HG03575 (cell line): ENCODE data around the gene FSD2.

Source experiments
- ATAC-seq: cut with Tn5 transposase; IDR thresholded peaks from one replicate; pipeline ENCODE4 v1.9.1; 2021; ENCODE audit not compliant: unreplicated experiment, insufficient number of reproducible peaks, low FRiP score; ENCODE audit errors: extremely low read depth

The FSD2 gene

DNA sequence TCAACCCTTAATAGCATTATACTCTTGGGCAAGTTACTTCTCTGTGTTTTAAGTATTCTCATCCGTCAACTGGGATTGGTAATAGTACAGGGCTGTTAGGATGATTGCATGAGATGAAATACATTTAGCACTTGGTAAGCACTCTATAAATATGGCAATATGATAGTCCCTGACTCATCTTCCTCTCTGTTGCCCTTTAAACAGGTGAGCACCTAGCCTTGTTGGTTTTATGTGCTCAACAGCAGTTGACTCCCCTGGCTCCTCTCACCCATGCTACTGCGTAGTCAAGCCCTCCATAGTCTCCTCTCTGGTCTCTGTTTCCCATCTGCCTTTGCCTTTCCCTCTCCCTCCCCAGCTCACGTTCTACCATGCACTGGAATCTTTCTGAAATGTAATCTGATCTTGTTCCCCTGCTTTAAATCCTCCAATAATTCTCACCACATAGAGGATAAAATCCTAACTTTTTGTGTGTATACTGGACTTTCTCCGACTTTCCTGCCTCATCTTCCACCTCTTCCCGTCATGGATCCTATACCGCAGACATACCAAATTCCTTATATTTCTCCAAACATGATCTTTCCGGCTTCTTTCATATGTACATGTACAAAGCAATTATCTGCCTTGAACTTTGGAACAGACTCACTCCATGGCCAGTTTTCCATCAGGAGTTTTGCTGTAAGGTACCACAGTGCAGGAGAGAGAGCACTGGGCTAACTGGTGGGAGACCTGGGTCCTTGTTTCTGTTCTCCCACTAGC lies 42.3 kb downstream of the FSD2 start:
- no peak for ATAC-seq

GRCh38 chr15:82751308-82751707 lies 54.6 kb downstream of the FSD2 start:
- ATAC-seq, result no peak

DNA sequence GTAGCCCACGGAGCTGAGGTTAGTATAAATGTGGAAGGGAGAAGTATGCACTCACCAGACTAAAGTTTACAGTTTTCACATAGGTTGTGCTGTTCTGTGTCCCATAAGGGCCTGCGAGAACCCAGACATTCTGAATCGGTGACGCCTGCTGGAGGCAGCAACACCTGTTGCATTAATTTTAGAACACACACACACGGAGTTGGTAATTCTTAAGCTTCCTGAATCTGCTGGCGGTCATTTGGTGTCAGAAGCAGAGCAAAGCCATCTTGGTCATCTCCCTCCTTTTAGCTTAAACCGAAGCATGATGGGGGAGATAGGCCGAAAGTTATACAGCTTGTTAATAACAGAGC lies 55.1 kb downstream of the FSD2 start:
- no peak for ATAC-seq

GRCh38 chr15:82749951-82750830 lies 55.7 kb downstream of the FSD2 start:
- peak; percentile 54 for ATAC-seq

GRCh38 chr15:82748315-82748714 lies 57.6 kb downstream of the FSD2 start:
- ATAC-seq, result no peak

DNA sequence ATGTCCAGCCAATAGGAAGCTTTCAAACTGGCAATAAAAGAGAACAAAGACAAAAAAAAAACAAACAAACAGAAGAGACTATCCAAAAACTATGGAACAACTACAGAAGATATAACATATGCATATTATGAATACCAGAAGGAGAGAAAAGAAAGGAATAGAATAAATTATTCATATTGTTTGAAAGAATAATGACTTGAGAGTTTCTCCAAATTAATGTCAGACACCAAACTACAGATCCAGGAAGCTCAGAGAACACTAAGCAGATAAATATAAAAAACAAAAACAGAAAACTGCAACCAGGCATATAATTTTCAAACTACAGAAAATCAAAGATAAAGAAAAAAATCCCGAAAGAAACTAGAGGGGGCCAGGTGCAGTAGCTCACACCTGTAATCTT lies 62.1 kb downstream of the FSD2 start:
- ATAC-seq, result no peak

- no peak for ATAC-seq
These were observed 63.7 kb downstream of the FSD2 start for GRCh38 chr15:82742134-82742533.

- no peak for ATAC-seq
These were observed 66.8 kb downstream of the FSD2 start for GRCh38 chr15:82739086-82739485.

GRCh38 chr15:82737975-82738374 lies 67.9 kb downstream of the FSD2 start:
- ATAC-seq, result no peak

DNA sequence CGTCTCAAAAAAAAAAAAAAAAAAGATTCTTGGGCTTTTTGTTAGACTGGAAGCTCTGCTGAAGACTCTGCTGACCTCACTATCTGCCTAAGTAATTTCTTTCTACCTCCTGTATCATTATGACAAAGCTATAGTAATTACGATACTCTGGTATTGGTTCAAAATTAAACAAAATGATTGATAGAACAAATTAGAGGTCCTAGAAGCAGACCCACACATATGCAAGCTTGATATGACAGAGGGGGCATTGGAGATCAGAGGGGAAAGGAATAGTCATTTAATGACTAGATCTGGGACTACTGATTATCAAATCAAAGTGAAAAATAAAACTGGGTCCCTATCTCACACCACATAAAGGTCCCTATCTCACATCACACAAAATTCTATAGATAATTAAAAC lies 74.3 kb downstream of the FSD2 start:
- ATAC-seq, result no peak

DNA sequence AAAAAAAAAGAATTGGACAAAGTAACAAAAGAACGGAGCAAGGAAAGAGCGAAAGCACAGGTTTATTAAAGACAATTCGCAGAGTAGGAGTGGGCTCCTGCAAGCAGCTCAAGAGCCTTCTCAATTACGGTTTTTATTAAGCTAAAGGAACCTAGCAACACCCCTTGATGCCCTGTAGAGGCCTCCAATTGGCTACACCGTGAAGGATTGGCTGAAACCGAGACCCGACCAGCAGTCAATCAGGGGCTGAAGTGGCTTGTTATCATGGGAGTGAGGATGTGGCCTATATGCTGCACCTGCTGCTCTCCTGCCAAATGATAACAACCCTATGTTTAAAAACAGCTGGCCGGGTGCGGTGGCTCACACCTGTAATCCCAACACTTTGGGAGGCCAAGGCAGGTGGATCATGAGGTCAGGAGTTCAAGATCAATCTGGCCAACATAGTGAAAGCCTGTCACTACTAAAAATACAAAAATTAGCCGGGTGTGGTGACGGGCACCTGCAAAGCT lies 75.8 kb downstream of the FSD2 start:
- no peak for ATAC-seq

DNA sequence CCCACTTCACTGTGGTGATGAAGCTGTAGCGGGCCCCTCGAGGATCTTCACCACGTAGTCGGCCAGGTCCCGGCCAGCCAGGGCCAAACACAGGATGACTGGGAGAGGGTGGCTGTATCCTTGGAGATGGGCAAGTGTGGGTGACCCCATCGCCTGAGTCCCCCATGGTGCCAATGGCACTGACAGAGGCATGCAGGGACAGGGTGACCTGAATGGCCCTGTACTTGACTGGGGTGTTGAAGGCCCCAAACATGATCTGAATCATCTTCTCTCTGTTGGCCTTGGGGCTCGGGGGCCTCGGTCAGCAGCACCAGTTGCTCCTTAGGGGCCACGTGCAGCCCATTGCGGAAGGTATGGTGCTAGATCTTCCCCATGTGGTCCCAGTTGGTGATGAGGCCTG lies 79.1 kb downstream of the FSD2 start:
- no peak for ATAC-seq

- no peak for ATAC-seq
These were observed 90.9 kb downstream of the FSD2 start for GRCh38 chr15:82715003-82715402.

GRCh38 chr15:82714016-82714415 lies 91.9 kb downstream of the FSD2 start:
- no peak for ATAC-seq

GRCh38 chr15:82712036-82712435 lies 93.8 kb downstream of the FSD2 start:
- no peak for ATAC-seq

GRCh38 chr15:82710926-82711490 lies 94.9 kb downstream of the FSD2 start:
- no peak for ATAC-seq

GRCh38 chr15:82710208-82710555 lies 95.7 kb downstream of the FSD2 start:
- no peak for ATAC-seq

DNA sequence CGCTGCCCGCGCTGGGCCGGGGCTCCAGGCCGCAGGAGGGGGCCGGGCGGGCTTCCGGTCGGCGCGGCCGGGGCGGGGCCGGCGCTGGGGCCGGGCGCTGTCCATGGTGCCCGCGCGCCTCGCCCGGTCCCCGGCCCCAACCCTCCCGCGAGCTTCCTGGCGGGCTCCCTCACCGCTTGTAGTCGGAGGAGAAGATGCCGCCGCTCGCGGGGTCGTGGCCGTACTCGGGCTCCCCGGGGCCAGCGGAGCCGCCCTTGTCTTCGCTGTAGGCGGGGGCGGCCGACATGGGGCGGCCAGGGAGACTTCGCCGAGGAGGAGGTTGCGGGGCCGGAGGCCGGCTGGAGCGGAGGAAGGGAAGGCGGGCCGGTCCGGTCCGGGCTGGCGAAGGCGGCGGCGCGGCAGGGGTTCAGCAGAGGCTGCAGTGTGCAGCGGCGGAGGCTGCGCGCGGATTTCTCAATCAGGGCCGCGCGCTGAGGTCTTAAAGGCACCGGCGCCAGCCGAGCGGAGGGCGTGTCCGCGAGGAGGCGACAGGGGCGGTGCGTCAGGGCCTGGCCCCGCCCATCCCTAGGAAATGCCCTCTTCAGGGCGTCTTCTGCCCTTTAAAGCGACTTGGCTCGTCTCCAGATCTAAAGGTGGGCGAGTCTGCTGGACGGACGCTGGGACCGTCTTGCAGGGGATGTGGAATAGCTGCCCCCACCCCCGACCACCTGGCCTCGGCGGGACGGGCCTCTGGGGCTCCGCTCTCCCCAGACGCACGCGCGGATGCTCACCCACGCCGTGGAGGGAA lies 96.3 kb downstream of the FSD2 start, which contains the start of gene AP3B2:
Gene AP3B2, minus strand, starts transcription at position 455 of the 787 bp plus-strand sequence. Its CDS starts 169 bp downstream, at position 286.
- no peak for ATAC-seq

DNA sequence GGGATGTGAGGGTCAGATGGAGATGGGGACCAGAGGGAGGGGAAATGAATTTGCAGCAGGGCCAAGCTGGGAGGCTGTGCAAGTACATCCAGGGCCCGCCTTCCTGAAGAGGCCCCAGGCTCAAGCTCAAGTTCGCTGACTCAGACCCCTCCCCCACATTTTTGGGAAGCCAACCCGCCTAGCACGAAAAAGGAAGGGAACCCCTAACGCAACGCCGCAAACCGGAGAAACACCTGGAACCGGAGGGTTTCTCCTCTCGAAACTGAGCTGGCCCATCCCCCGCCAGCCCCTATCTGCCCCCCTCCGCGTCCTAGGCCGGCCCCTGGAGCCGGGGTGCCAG lies 96.8 kb downstream of the FSD2 start:
- no peak for ATAC-seq
